GM06990 (cell line): ENCODE data around the gene CCM2.

Experiments
- DNase-seq: peaks from one replicate; pipeline ENCODE4 v3.0.0-alpha.2; 2011; ENCODE audit not compliant: insufficient read length; ENCODE audit errors: extremely low read depth
- H3K27me3 ChIP-seq: replicated peaks from 2 replicates; pipeline ENCODE4 v1.6.0; 2011; ENCODE audit warnings: low read length; ENCODE audit not compliant: control insufficient read depth, insufficient read depth
- H3K36me3 ChIP-seq: 2 replicates; pipeline ENCODE4 v1.5.1; 2011; ENCODE audit warnings: low read length; ENCODE audit not compliant: control insufficient read depth, insufficient read depth
- H3K4me3 ChIP-seq: replicated peaks from 2 replicates; pipeline ENCODE4 v1.5.1; 2011; ENCODE audit warnings: low read depth, mild to moderate bottlenecking, control low read depth, low read length
- CTCF ChIP-seq: IDR thresholded peaks from 2 replicates; pipeline ENCODE4 v1.5.1; 2011; ENCODE audit warnings: low read length, control low read depth, mild to moderate bottlenecking, inconsistent platforms; ENCODE audit not compliant: insufficient read depth, poor library complexity, severe bottlenecking

Gene CCM2

DNA sequence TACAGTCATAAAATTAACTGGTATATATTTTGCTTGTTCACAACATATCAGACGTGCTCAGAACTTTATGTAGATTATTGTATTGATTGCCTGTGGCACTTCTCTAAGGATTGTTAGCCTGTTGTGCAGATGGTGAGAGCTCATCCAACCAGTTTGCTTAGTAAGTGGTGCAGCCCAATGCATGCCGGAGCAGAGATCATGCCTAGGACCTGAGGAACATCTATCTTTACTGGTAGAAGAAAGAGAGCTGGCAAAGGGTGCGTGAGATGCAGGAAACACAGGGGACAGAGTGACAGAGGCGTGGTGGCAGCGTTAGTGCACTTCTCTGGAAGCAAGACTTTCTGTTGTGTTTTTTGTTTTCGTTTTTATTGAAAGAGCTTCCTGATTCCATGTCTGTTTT is 35.9 kb downstream of the CCM2 start:
- DNase-seq: no peak
- peaks cover 18% of the 10 kb centered on the region for H3K36me3 ChIP-seq
- H3K27me3 ChIP-seq: no peaks in the 10 kb centered on the region
- H3K4me3 ChIP-seq: no peak overlapping the region
- no peak for TF ChIP-seq CTCF

- Histone ChIP-seq H3K4me3 (no peak overlapping the region), H3K27me3 (no peaks in the 10 kb centered on the region), H3K36me3 (peaks cover 18% of the 10 kb centered on the region)
- no peak for DNase-seq
- no peak for TF ChIP-seq CTCF
Observed at GRCh38 chr7:45036317-45036716, 36.3 kb downstream of the CCM2 start.

- no peak for DNase-seq
- Histone ChIP-seq H3K27me3 (no peaks in the 10 kb centered on the region), H3K36me3 (peaks cover 22% of the 10 kb centered on the region), H3K4me3 (no peak overlapping the region)
- TF ChIP-seq CTCF: no peak
Observed at GRCh38 chr7:45036796-45037195, 36.8 kb downstream of the CCM2 start.

DNA sequence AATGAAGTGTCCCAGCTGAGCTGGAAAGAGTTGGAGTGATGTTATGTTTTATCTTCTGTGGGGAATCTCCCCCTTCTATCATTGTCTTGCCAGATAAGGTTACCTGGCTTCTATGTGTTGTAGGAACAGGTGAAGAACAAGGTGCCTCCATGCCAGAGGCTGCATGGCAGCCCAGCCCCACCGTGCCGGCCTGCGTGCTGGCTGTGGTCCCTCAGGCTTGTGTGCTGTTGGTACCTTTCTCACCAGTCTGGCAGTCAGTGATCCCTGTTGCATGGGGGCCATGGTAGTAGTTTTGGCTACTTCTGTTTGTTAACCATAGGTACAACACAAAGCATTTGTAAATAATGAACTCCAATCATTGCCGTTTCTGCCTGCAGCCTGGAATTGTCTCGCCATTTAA is 37.9 kb downstream of the CCM2 start:
- no peak overlapping the region for H3K4me3 ChIP-seq

GRCh38 chr7:45039106-45039505 is 39.1 kb downstream of the CCM2 start:
- no peak overlapping the region for H3K4me3 ChIP-seq
- H3K27me3 ChIP-seq: no peaks in the 10 kb centered on the region
- TF ChIP-seq CTCF: no peak
- no peak for DNase-seq
- peaks cover 22% of the 10 kb centered on the region for H3K36me3 ChIP-seq

More for the DNA sequence above, 37.9 kb downstream of the CCM2 start:
- Histone ChIP-seq H3K27me3 (no peaks in the 10 kb centered on the region), H3K36me3 (peaks cover 22% of the 10 kb centered on the region)
- no peak for TF ChIP-seq CTCF
- DNase-seq: no peak

DNA sequence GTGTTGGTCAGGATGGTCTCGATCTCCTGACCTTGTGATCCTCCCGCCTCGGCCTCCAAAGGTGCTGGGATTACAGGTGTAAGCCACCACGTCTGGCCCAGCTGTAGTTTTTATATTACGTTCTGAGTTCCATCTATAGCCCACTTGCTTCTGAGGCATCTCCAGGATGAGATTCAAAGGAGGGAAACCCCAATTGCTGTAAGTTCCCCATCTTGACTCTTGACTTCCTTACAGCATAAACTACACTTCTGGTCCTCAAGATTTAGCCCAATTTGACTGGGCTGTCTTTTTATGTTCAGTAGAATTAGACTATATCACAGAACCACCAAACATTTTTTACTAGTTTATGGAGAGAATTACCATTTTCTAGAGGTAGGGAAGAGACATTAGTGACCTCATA is 44.3 kb downstream of the CCM2 start:
- Histone ChIP-seq H3K36me3 (peaks cover 12% of the 10 kb centered on the region), H3K27me3 (no peaks in the 10 kb centered on the region), H3K4me3 (no peak overlapping the region)
- no peak for TF ChIP-seq CTCF
- no peak for DNase-seq
